ENCODE results near the gene CUL1.

DNA sequence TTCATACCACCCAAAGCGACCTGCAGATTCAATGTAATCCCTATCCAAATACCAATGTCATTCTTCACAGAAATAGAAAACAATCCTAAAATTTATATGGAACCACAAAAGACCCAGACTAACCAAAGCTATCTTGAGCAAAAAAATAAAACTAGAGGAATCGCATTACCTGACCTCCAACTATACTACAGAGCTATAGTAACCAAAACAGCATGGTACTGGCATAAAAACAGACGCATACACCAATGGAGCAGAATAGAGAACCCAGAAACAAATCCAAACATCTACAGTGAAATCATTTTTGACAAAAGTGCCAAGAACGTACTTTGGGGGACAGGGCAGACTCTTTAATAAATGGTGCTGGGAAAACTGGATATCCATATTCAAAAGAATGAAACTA lies 16.9 kb upstream of the CUL1 start:
- TF ChIP-seq, protein P1, sequence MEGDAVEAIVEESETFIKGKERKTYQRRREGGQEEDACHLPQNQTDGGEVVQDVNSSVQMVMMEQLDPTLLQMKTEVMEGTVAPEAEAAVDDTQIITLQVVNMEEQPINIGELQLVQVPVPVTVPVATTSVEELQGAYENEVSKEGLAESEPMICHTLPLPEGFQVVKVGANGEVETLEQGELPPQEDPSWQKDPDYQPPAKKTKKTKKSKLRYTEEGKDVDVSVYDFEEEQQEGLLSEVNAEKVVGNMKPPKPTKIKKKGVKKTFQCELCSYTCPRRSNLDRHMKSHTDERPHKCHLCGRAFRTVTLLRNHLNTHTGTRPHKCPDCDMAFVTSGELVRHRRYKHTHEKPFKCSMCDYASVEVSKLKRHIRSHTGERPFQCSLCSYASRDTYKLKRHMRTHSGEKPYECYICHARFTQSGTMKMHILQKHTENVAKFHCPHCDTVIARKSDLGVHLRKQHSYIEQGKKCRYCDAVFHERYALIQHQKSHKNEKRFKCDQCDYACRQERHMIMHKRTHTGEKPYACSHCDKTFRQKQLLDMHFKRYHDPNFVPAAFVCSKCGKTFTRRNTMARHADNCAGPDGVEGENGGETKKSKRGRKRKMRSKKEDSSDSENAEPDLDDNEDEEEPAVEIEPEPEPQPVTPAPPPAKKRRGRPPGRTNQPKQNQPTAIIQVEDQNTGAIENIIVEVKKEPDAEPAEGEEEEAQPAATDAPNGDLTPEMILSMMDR (IDR thresholded peaks at IDR 0.05; ENCODE audit: borderline replicate concordance, extremely low read depth, low read length, poor library complexity, severe bottlenecking) = no peak
- no peak for TF ChIP-seq EZH2 (IDR thresholded peaks at IDR 0.05; ENCODE audit: borderline replicate concordance, low read depth, low read length, severe bottlenecking)

Data from DND-41 (cell line).